Measurements from ENCODE around the gene LRP11. TPM values are rescaled to one million over a fixed set of nuclear protein-coding genes. Genes with fewer than 3 reads are reported as not detected.

Gene LRP11
- total RNA-seq, 1 experiment from 2014 or later: 14.8 TPM

- Histone ChIP-seq H2BK15ac (ENCODE audit: low read depth, low read length) (no peak overlapping the region), H3K23me2 (ENCODE audit: insufficient read length, low read depth, low read length, poor library complexity, severe bottlenecking) (no peaks in the 10 kb centered on the region), H3K4me2 (ENCODE audit: insufficient read depth, insufficient read length, low read length) (no peak overlapping the region), H4K8ac (replicated peaks; ENCODE audit: insufficient read length, low read depth, low read length) (no peak overlapping the region), H2BK12ac (ENCODE audit: insufficient read length, low read depth, low read length) (no peak overlapping the region), H3K27me3 (ENCODE audit: insufficient read depth, low read length) (no peaks in the 10 kb centered on the region), H4K20me1 (ENCODE audit: control insufficient read depth, insufficient read depth, insufficient read length) (no peaks in the 10 kb centered on the region), H4K91ac (ENCODE audit: insufficient read length, low read depth, low read length) (no peak overlapping the region), H3K9ac (ENCODE audit: extremely low read depth, insufficient read length, low read length) (no peak overlapping the region), H2BK5ac (ENCODE audit: insufficient read length, low read length) (no peak overlapping the region), H3K9me3 (ENCODE audit: control insufficient read depth, low read depth, low read length) (no peaks in the 10 kb centered on the region), H3K4me1 (ENCODE audit: insufficient read depth, low read length) (no peaks in the 10 kb centered on the region), H3K4ac (ENCODE audit: low read depth, low read length) (no peak overlapping the region), H4K5ac (ENCODE audit: insufficient read length, low read depth, low read length) (no peak overlapping the region), H3K23ac (ENCODE audit: insufficient read length, low read depth, low read length) (no peak overlapping the region), H3K18ac (ENCODE audit: insufficient read length, low read depth, low read length) (no peak overlapping the region), H3K79me2 (ENCODE audit: insufficient read depth, low read length) (no peaks in the 10 kb centered on the region), H2AFZ (ENCODE audit: low read length) (no peak overlapping the region), H3K79me1 (ENCODE audit: insufficient read depth, low read depth, low read length, poor library complexity, severe bottlenecking) (no peaks in the 10 kb centered on the region), H2AK5ac (ENCODE audit: insufficient read length, low read length) (no peak overlapping the region), H3K27ac (ENCODE audit: insufficient read length, low read depth, low read length) (no peak overlapping the region), H2BK120ac (ENCODE audit: low read depth, low read length, poor library complexity, severe bottlenecking) (no peak overlapping the region), H3K14ac (ENCODE audit: insufficient read depth, low read length) (no peak overlapping the region), H3K56ac (ENCODE audit: insufficient read length, low read depth, low read length) (no peak overlapping the region), H2BK20ac (ENCODE audit: low read depth, low read length, poor library complexity, severe bottlenecking) (no peak overlapping the region), H3T11ph (ENCODE audit: low read length) (no peak overlapping the region)
- H3K4me3 Mint-ChIP-seq: no peak overlapping the region
- peaks cover 5 to 7% (median 5%) of the 10 kb centered on the region in 3 experiments; a peak in 5 of 7 replicates for H3K36me3 Mint-ChIP-seq (ENCODE audit: insufficient read depth in 1 of 3, low read depth in 3 of 3)
- H3K27me3 Mint-ChIP-seq (ENCODE audit: low read depth): peaks cover 30% of the 10 kb centered on the region
- DNase-seq: no peak
- H3K27ac Mint-ChIP-seq: no peak overlapping the region
- no peak for TF ChIP-seq CTCF (conservative IDR thresholded peaks at IDR 0.05)
- H3K9me3 Mint-ChIP-seq: peaks cover 31 to 40% of the 10 kb centered on the region in 2 experiments
- no CpG with 5 or more reads among the region's 2 CpGs for WGBS (ENCODE audit: extremely low coverage, insufficient read length, low lambda C conversion rate)
- H3K4me1 Mint-ChIP-seq: peaks cover 0 to 7% of the 10 kb centered on the region in 2 experiments; a peak in 1 of 4 replicates
These were observed 43.2 kb upstream of the LRP11 start for GRCh38 chr6:149907317-149907716.

All from H9 (cell line).